GM19397 (cell line): Measurements from ENCODE around the gene CRYBA1.

Experiments used
- ATAC-seq: cut with Tn5 transposase; IDR thresholded peaks from one replicate; pipeline ENCODE4 v1.9.1; 2021; ENCODE audit warnings: mild to moderate bottlenecking, moderate library complexity; ENCODE audit not compliant: unreplicated experiment

Gene CRYBA1

GRCh38 chr17:29278692-29279091 lies 32.0 kb downstream of the CRYBA1 start:
- ATAC-seq = no peak

- ATAC-seq = no peak
These were observed 32.9 kb downstream of the CRYBA1 start for GRCh38 chr17:29279397-29280070.

- ATAC-seq = no peak
These were observed 36.8 kb downstream of the CRYBA1 start for GRCh38 chr17:29283496-29283895.

GRCh38 chr17:29283961-29284360 lies 37.3 kb downstream of the CRYBA1 start:
- ATAC-seq = no peak

GRCh38 chr17:29289852-29290251 lies 43.2 kb downstream of the CRYBA1 start:
- ATAC-seq = no peak

GRCh38 chr17:29291163-29291752 lies 44.6 kb downstream of the CRYBA1 start:
- no peak for ATAC-seq

GRCh38 chr17:29292071-29292991 lies 45.7 kb downstream of the CRYBA1 start:
- peak; percentile 23 for ATAC-seq

- peak; percentile 35 for ATAC-seq
These were observed 46.6 kb downstream of the CRYBA1 start for GRCh38 chr17:29292992-29293889.

- peak; percentile 80 for ATAC-seq
These were observed 47.4 kb downstream of the CRYBA1 start, which contains the start of gene NUFIP2 for GRCh38 chr17:29293890-29294579. Gene NUFIP2 (minus strand): TSS chr17:29294148. CDS start chr17:29294059, 89 bp downstream.

GRCh38 chr17:29294580-29294900 lies 47.9 kb downstream of the CRYBA1 start:
- ATAC-seq = no peak

GRCh38 chr17:29295420-29295819 lies 48.8 kb downstream of the CRYBA1 start:
- no peak for ATAC-seq

GRCh38 chr17:29299031-29299430 lies 52.4 kb downstream of the CRYBA1 start:
- ATAC-seq = no peak

GRCh38 chr17:29303386-29303785 lies 56.7 kb downstream of the CRYBA1 start:
- no peak for ATAC-seq
